Endothelial cell of umbilical vein (primary cell): ENCODE data around the gene PCGF2. TPM values are rescaled to one million over a fixed set of nuclear protein-coding genes. Genes with fewer than 3 reads are reported as not detected.

ENCODE experiments used
- BruUV-seq: library from RNA; stranded (reverse); fragments of 400-500 nt; replicated peaks from 2 replicates; lab custom pipeline; 2021; lab: Mats Ljungman, UMichigan
- CTCF ChIA-PET: fragments of 300-600, 350-600 bp; sonication (Branson Sonifier 250); formaldehyde crosslinking; loops from one replicate; lab custom pipeline; 2021; ENCODE audit warnings: antibody characterized with exemption, inconsistent platforms; lab: Charles Lee
- POLR2A ChIA-PET: fragments of 300-600, 350-600 bp; sonication (Branson Sonifier 250); formaldehyde crosslinking; loops from one replicate; lab custom pipeline; 2021; ENCODE audit warnings: antibody characterized with exemption, inconsistent platforms; lab: Charles Lee
- DNase-seq: peaks from one replicate; pipeline ENCODE4 v3.0.0-alpha.2; 2011; ENCODE audit warnings: low read depth, low spot score
- FAIRE-seq: peaks from 2 replicates; lab custom pipeline; 2011; peaks lifted over from hg19 to GRCh38; lab: Jason Lieb, UNC
- H2AFZ ChIP-seq: 2 replicates; pipeline ENCODE4 v1.6.0; 2012; ENCODE audit warnings: low read depth, low read length, control low read depth, inconsistent platforms
- H3K27ac ChIP-seq: 2 replicates; pipeline ENCODE4 v1.5.1; 2011; ENCODE audit warnings: low read depth, mild to moderate bottlenecking, control low read depth, low read length, moderate library complexity; ENCODE audit not compliant: insufficient read depth
- H3K27me3 ChIP-seq, 2 experiments: 2 replicates each; pipeline versions ENCODE4 v1.6.0 to v1.6.1; 2011; ENCODE audit warnings: low read length in 2 of 2, mixed read lengths in 1 of 2; ENCODE audit not compliant: control insufficient read depth in 2 of 2, insufficient read depth in 2 of 2
- H3K36me3 ChIP-seq, 2 experiments: 2 replicates in 1 of 2; 3 replicates in 1 of 2; pipeline ENCODE4 v1.5.1; 2011; ENCODE audit warnings: low read length in 2 of 2, mild to moderate bottlenecking in 1 of 2, moderate library complexity in 1 of 2; ENCODE audit not compliant: control insufficient read depth in 2 of 2, insufficient read depth in 2 of 2; ENCODE audit errors: extremely low read depth in 1 of 2
- H3K4me1 ChIP-seq: 3 replicates; pipeline ENCODE4 v1.5.1; 2011; ENCODE audit warnings: mild to moderate bottlenecking, low read length; ENCODE audit not compliant: control insufficient read depth, insufficient read depth; ENCODE audit errors: extremely low read depth
- H3K4me2 ChIP-seq: 2 replicates; pipeline ENCODE4 v1.6.1; 2011; ENCODE audit warnings: low read length, control low read depth, mixed read lengths; ENCODE audit not compliant: insufficient read depth
- H3K4me3 ChIP-seq, 3 experiments: fragments of 200-600 bp in 1 of 3; sonication (generic), shearing (Covaris generic) in 1 of 3; replicated peaks in 1 of 3; 2 replicates each; pipeline ENCODE4 v1.5.1; 2011 to 2016; ENCODE audit warnings: control low read depth in 3 of 3, low read length in 3 of 3, mild to moderate bottlenecking in 2 of 3, inconsistent platforms in 1 of 3, low read depth in 1 of 3, moderate library complexity in 1 of 3; ENCODE audit not compliant: insufficient read depth in 1 of 3
- H3K79me2 ChIP-seq: 2 replicates; pipeline ENCODE4 v1.6.0; 2012; ENCODE audit warnings: low read length, inconsistent platforms; ENCODE audit not compliant: control insufficient read depth, insufficient read depth
- H3K9ac ChIP-seq: replicated peaks from 2 replicates; pipeline ENCODE3; 2011; ENCODE audit warnings: low read length, control low read depth; ENCODE audit not compliant: insufficient read depth; ENCODE audit errors: extremely low read depth
- H3K9me1 ChIP-seq: replicated peaks from 3 replicates; pipeline ENCODE4 v1.6.0; 2011; ENCODE audit warnings: mild to moderate bottlenecking, low read length; ENCODE audit not compliant: control insufficient read depth, insufficient read depth; ENCODE audit errors: extremely low read depth
- H3K9me3 ChIP-seq: replicated peaks from 2 replicates; pipeline ENCODE4 v1.5.1; 2012; ENCODE audit warnings: low read length, inconsistent platforms; ENCODE audit not compliant: control insufficient read depth, insufficient read depth
- H4K20me1 ChIP-seq: replicated peaks from 2 replicates; pipeline ENCODE3; 2011; ENCODE audit warnings: mild to moderate bottlenecking, low read length; ENCODE audit not compliant: control insufficient read depth, insufficient read depth; ENCODE audit errors: extremely low read depth
- JUN ChIP-seq: IDR thresholded peaks from 2 replicates; pipeline ENCODE4 v1.6.1; 2011; ENCODE audit warnings: borderline replicate concordance, low read depth; ENCODE audit not compliant: insufficient read length, insufficient read depth
- MAX ChIP-seq: IDR thresholded peaks from 2 replicates; pipeline ENCODE4 v1.6.1; 2011; ENCODE audit not compliant: insufficient read depth, insufficient read length
- POLR2A ChIP-seq: IDR thresholded peaks from 2 replicates; pipeline ENCODE4 v1.6.1; 2012; ENCODE audit warnings: low read depth, mild to moderate bottlenecking, control low read depth, low read length
- dilution Hi-C: fragments of 300-500 bp; cut with MboI; formaldehyde crosslinking; loops from one replicate; pipeline ENCODE4 v1.15.0; 2019; ENCODE audit warnings: low sequenced_read_pairs; ENCODE audit not compliant: extremely low pct_ligation_motif_present
- intact Hi-C: fragments of 100-400 bp; cut with micrococcal nuclease; formaldehyde crosslinking; loops from one replicate; pipeline ENCODE4 v1.10.0; 2022
- polyA plus RNA-seq, 4 experiments: library from polyadenylated mRNA; depleted of rRNA in 3 of 4; stranded (reverse) in 3 of 4; unstranded in 1 of 4; fragments of >200 nt; gene quantifications; 2 replicates each; pipeline versions ENCODE4 v1.2.1 to v1.2.3, GENCODE V29; 2011 to 2012; ENCODE audit warnings: missing spikeins in 1 of 4
- total RNA-seq: library from RNA; stranded (reverse); gene quantifications from 2 replicates; pipeline ENCODE4 v1.2.3, GENCODE V29; 2021
- TF ChIP-seq, protein P1 (sequence below), 2 donors: IDR thresholded peaks; 1 replicate in 1 of 2; 2 replicates in 1 of 2; pipeline ENCODE4 v1.5.1; 2011; ENCODE audit warnings: low read length in 2 of 2, mild to moderate bottlenecking in 2 of 2, moderate library complexity in 2 of 2, control low read depth in 1 of 2, inconsistent platforms in 1 of 2, low read depth in 1 of 2; ENCODE audit not compliant: insufficient read depth in 1 of 2; ENCODE audit errors: extremely low read depth in 1 of 2

The PCGF2 gene
- total and polyA plus RNA-seq, 2 donors (not counting 3 experiments of a cell fraction or from before 2014, with no cell fraction given) = 39.8 to 78.4 TPM

- no peak for TF ChIP-seq POLR2A
- no peak for TF ChIP-seq MAX
- no peak for TF ChIP-seq JUN
- TF ChIP-seq, protein P1, sequence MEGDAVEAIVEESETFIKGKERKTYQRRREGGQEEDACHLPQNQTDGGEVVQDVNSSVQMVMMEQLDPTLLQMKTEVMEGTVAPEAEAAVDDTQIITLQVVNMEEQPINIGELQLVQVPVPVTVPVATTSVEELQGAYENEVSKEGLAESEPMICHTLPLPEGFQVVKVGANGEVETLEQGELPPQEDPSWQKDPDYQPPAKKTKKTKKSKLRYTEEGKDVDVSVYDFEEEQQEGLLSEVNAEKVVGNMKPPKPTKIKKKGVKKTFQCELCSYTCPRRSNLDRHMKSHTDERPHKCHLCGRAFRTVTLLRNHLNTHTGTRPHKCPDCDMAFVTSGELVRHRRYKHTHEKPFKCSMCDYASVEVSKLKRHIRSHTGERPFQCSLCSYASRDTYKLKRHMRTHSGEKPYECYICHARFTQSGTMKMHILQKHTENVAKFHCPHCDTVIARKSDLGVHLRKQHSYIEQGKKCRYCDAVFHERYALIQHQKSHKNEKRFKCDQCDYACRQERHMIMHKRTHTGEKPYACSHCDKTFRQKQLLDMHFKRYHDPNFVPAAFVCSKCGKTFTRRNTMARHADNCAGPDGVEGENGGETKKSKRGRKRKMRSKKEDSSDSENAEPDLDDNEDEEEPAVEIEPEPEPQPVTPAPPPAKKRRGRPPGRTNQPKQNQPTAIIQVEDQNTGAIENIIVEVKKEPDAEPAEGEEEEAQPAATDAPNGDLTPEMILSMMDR (IDR thresholded peaks at IDR 0.05; ENCODE audit: extremely low read depth in 1 of 2, insufficient read depth in 1 of 2, low read depth in 1 of 2, low read length in 2 of 2) = no peak
- dilution Hi-C loops = no loop called here
- peaks cover 53% of the 10 kb centered on the region for H3K79me2 ChIP-seq
- H3K4me3 ChIP-seq = peak overlapping the region; percentile 28 to 80 (median 36)
- intact Hi-C loops = loop anchor here (2.0 to 5.0 kb wide), 2 partner anchors 49 to 402 kb away; partner anchors contain the start of genes PIP4K2B and PLXDC1
- CTCF ChIA-PET = interaction anchor here (1.1 to 2.4 kb wide), 2 partner anchors 14 to 18 kb away, joined by 6 to 7 read pairs; no protein-coding TSS in a partner anchor
- peak overlapping the region; percentile 88 for H3K4me2 ChIP-seq
- H3K4me1 ChIP-seq = peaks cover 51% of the 10 kb centered on the region
- H3K36me3 ChIP-seq = peaks cover 2 to 5% of the 10 kb centered on the region in 2 experiments
- no peak for FAIRE-seq
- no peaks in the 10 kb centered on the region for H3K9me3 ChIP-seq
- peak overlapping the region; percentile 27 for H3K9ac ChIP-seq
- H4K20me1 ChIP-seq = peaks cover 2% of the 10 kb centered on the region
- no peaks in the 10 kb centered on the region for H3K27me3 ChIP-seq
- no peaks in the 10 kb centered on the region for H3K9me1 ChIP-seq
- DNase-seq = no peak
- BruUV-seq = no TSS peak
- POLR2A ChIA-PET = no interaction called here
- peak overlapping the region; percentile 4 for H3K27ac ChIP-seq
- H2AFZ ChIP-seq = peak overlapping the region; percentile 19
Measured at GRCh38 chr17:38750044-38750311, 1.8 kb upstream of the PCGF2 start.
